Ishikawa (cell line): Measurements from ENCODE around the gene ARL2.
A peak's percentile ranks its signal among the peaks of the same experiment; 100 is the strongest.

Experiments used
- CEBPB ChIP-seq: IDR thresholded peaks from 2 replicates; pipeline ENCODE4 v1.6.1; 2012
- CREB1 ChIP-seq: IDR thresholded peaks from 2 replicates; pipeline ENCODE4 v1.6.1; 2012; ENCODE audit warnings: low read depth
- EGR1 ChIP-seq: IDR thresholded peaks from 2 replicates; pipeline ENCODE4 v1.6.1; 2012
- EP300 ChIP-seq: IDR thresholded peaks from 2 replicates; pipeline ENCODE4 v1.6.1; 2012; ENCODE audit warnings: borderline replicate concordance
- FOXM1 ChIP-seq: IDR thresholded peaks from 2 replicates; pipeline ENCODE4 v1.6.1; 2012; ENCODE audit warnings: low read depth, borderline replicate concordance
- NFIC ChIP-seq: IDR thresholded peaks from 2 replicates; pipeline ENCODE4 v1.6.1; 2012
- RAD21 ChIP-seq: IDR thresholded peaks from 2 replicates; pipeline ENCODE4 v1.6.1; 2012; ENCODE audit warnings: low read depth
- TAF1 ChIP-seq: IDR thresholded peaks from 2 replicates; pipeline ENCODE4 v1.6.1; 2012; ENCODE audit warnings: low read depth, mild to moderate bottlenecking
- TCF12 ChIP-seq: IDR thresholded peaks from 2 replicates; pipeline ENCODE4 v1.6.1; 2012; ENCODE audit warnings: low read depth
- TEAD4 ChIP-seq: IDR thresholded peaks from 2 replicates; pipeline ENCODE4 v1.6.1; 2012
- YY1 ChIP-seq: IDR thresholded peaks from 2 replicates; pipeline ENCODE4 v1.6.1; 2012; ENCODE audit warnings: low read depth
- ZBTB7A ChIP-seq: IDR thresholded peaks from 2 replicates; pipeline ENCODE4 v1.6.1; 2012; ENCODE audit warnings: low read depth
- TF ChIP-seq, protein P1 (sequence below): IDR thresholded peaks from 2 replicates; pipeline ENCODE4 v1.6.1; 2012
- TF ChIP-seq, protein P2 (sequence below): IDR thresholded peaks from 2 replicates; pipeline ENCODE4 v1.6.1; 2012
- TF ChIP-seq, protein P3 (sequence below): IDR thresholded peaks from 2 replicates; pipeline ENCODE4 v1.6.1; 2012; ENCODE audit warnings: low read depth, mild to moderate bottlenecking

ARL2 gene

DNA sequence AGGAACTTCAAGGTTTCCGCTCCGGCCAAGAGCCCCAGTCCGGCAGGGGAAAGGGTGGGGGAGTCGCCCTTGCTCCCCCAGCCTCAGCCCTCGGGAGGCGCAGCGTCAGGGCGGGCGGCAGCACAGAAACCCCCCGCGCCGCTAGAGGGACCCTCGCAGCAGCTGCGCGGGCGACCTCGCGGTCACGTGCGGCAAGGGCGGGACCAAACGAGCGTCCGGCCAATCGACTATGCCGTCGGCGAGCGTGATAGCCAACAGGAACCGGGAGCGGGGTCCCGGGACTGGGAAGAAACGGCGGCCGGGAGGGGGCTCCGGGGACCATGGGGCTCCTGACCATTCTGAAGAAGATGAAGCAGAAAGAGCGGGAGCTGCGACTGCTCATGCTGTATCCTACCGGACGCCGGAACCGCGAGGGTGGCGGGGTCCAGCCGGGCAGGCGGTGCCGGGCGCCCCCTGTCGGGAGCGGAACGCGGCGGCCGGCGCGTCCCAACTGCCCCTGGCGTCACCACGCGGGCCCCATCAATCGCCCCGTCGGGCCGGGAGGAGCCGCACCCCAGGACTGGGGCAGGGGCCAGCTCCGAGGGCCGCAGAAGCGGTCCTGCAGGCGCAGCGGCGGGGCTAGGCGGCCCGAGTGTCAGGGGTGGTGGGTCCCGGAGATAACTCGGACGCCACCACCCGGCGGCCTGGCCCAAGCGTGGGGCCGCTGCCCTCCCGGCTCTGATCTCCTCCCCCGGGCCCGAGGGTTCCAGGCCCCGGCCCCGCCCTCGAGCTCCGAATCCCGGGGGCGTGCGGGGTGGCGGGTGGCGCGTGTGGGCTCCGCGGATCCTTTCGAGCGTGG is at the start of gene ARL2:
TSS of gene ARL2 (plus strand) at position 273 of the 838 bp plus-strand sequence. CDS start at position 321, 48 bp downstream.
- TF ChIP-seq, protein P1, sequence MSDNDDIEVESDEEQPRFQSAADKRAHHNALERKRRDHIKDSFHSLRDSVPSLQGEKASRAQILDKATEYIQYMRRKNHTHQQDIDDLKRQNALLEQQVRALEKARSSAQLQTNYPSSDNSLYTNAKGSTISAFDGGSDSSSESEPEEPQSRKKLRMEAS: peak; percentile 89
- TF ChIP-seq FOXM1 (no peak), EP300 (no peak), ZBTB7A (peak; percentile 95), RAD21 (peak; percentile 31; the same call in 1 of the 2 replicates), TAF1 (peak; percentile 55), YY1 (no peak; the same call in 1 of the 2 replicates), TCF12 (peak; percentile 61; the same call in 1 of the 2 replicates)
- TF ChIP-seq, protein P2, sequence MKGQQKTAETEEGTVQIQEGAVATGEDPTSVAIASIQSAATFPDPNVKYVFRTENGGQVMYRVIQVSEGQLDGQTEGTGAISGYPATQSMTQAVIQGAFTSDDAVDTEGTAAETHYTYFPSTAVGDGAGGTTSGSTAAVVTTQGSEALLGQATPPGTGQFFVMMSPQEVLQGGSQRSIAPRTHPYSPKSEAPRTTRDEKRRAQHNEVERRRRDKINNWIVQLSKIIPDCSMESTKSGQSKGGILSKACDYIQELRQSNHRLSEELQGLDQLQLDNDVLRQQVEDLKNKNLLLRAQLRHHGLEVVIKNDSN: peak; percentile 98
- TF ChIP-seq, protein P3, sequence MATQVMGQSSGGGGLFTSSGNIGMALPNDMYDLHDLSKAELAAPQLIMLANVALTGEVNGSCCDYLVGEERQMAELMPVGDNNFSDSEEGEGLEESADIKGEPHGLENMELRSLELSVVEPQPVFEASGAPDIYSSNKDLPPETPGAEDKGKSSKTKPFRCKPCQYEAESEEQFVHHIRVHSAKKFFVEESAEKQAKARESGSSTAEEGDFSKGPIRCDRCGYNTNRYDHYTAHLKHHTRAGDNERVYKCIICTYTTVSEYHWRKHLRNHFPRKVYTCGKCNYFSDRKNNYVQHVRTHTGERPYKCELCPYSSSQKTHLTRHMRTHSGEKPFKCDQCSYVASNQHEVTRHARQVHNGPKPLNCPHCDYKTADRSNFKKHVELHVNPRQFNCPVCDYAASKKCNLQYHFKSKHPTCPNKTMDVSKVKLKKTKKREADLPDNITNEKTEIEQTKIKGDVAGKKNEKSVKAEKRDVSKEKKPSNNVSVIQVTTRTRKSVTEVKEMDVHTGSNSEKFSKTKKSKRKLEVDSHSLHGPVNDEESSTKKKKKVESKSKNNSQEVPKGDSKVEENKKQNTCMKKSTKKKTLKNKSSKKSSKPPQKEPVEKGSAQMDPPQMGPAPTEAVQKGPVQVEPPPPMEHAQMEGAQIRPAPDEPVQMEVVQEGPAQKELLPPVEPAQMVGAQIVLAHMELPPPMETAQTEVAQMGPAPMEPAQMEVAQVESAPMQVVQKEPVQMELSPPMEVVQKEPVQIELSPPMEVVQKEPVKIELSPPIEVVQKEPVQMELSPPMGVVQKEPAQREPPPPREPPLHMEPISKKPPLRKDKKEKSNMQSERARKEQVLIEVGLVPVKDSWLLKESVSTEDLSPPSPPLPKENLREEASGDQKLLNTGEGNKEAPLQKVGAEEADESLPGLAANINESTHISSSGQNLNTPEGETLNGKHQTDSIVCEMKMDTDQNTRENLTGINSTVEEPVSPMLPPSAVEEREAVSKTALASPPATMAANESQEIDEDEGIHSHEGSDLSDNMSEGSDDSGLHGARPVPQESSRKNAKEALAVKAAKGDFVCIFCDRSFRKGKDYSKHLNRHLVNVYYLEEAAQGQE: 0 out of 2 replicates have a peak, but pooled peaks have one; percentile 1

DNA sequence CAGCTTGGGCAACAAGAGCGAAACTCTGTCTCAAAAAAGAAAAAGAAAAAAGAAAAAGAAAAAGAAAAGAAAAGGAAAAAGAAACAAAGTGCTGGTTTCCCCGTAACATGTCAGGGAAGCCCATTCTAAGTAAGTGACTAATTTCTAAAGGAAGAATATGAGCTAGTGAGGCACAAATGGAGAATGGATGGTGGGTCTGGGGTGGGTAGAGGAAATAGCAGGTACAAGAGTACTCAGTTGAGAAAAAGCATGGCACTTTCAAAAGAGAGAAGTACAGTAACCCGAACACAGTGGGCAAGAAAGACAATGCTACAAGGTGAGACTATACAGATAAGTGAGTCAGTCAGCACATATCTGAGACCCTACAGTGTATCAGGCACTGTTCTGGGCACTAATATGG is 46.6 kb upstream of the ARL2 start:
- no peak for TF ChIP-seq RAD21
- TF ChIP-seq NFIC: no peak
- TF ChIP-seq, protein P3: no peak
- no peak for TF ChIP-seq TAF1
- TF ChIP-seq TEAD4: no peak
- TF ChIP-seq ZBTB7A: no peak
- TF ChIP-seq EGR1: no peak
- TF ChIP-seq EP300: no peak
- no peak for TF ChIP-seq CEBPB
- no peak for TF ChIP-seq TCF12
- TF ChIP-seq, protein P1: no peak
- no peak for TF ChIP-seq CREB1
- no peak for TF ChIP-seq YY1
- TF ChIP-seq, protein P2: no peak
- TF ChIP-seq FOXM1: no peak

DNA sequence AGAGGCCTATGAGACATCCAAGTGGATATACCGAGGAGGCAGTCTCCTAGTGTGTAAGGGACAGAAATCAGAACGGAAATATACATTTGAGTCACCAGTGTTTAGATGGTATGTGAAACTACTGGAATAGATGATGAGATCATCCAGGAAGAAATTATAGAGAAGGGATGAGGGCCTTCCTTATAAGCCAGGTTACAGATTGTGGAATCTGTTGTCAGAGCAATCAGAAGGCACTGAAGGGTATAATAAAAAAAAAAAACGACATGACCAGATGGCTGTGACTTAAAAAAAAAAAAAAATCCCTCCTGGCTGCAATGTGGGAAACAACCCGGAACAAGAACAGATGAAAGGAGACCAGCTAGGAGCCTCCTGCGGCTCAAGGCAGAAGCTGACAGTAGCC is 44.8 kb upstream of the ARL2 start:
- no peak for TF ChIP-seq TAF1
- TF ChIP-seq, protein P1: no peak
- no peak for TF ChIP-seq EP300
- TF ChIP-seq FOXM1: no peak
- TF ChIP-seq RAD21: no peak
- TF ChIP-seq, protein P2: no peak
- TF ChIP-seq ZBTB7A: no peak
- TF ChIP-seq, protein P3: no peak
- TF ChIP-seq CEBPB: no peak
- TF ChIP-seq NFIC: no peak
- no peak for TF ChIP-seq TCF12
- TF ChIP-seq YY1: no peak
- TF ChIP-seq CREB1: no peak
- TF ChIP-seq EGR1: no peak
- TF ChIP-seq TEAD4: no peak
